Posterior vena cava (tissue), 2 donors: ENCODE data around the gene SCO2. TPM values are rescaled to one million over a fixed set of nuclear protein-coding genes. Genes with fewer than 3 reads are reported as not detected.
A peak's percentile ranks its signal among the peaks of the same experiment; 100 is the strongest.

Experiments
- DNase-seq: peaks from one replicate; pipeline ENCODE4 v3.0.0-alpha.2; 2020; ENCODE audit warnings: low spot score
- intact Hi-C, 2 donors: fragments of 100-400 bp; cut with DNase I; formaldehyde crosslinking; loops; one replicate each; pipeline versions ENCODE4 v1.14.1 to v1.14.2; 2022 to 2023
- long read RNA-seq, 2 donors: library from polyadenylated mRNA; unstranded; transcript quantifications; one replicate each; pipeline ENCODE4 v2.0.0, GENCODE V29; 2020 to 2021
- total RNA-seq, 2 donors: library from RNA; stranded (reverse); fragmentation: NEBNext Ultra II Directional; extraction: Animal tissue kit (Norgen Biotek cat#: 25700); gene quantifications; one replicate each; pipeline ENCODE4 v1.2.1, GENCODE V29; 2021
- donor health status: DM: yes; HTN: yes; CAD: no.
- donor health status: DM: yes; HTN: yes; CAD: no.

The SCO2 gene, protein sequence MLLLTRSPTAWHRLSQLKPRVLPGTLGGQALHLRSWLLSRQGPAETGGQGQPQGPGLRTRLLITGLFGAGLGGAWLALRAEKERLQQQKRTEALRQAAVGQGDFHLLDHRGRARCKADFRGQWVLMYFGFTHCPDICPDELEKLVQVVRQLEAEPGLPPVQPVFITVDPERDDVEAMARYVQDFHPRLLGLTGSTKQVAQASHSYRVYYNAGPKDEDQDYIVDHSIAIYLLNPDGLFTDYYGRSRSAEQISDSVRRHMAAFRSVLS
- total RNA-seq = 1 to 10 TPM in 1 of 2 donors, not detected in 1; 2.6 TPM
- long read RNA-seq, donor 1, partial matches to known transcripts = 0 of 4 reads
- long read RNA-seq, donor 1, other reads (novel, unspliced or antisense) = 4 of 4 reads
- long read RNA-seq, donor 2, partial matches to known transcripts = 0 of 7 reads
- long read RNA-seq, donor 2, other reads (novel, unspliced or antisense) = 3 of 7 reads

DNA sequence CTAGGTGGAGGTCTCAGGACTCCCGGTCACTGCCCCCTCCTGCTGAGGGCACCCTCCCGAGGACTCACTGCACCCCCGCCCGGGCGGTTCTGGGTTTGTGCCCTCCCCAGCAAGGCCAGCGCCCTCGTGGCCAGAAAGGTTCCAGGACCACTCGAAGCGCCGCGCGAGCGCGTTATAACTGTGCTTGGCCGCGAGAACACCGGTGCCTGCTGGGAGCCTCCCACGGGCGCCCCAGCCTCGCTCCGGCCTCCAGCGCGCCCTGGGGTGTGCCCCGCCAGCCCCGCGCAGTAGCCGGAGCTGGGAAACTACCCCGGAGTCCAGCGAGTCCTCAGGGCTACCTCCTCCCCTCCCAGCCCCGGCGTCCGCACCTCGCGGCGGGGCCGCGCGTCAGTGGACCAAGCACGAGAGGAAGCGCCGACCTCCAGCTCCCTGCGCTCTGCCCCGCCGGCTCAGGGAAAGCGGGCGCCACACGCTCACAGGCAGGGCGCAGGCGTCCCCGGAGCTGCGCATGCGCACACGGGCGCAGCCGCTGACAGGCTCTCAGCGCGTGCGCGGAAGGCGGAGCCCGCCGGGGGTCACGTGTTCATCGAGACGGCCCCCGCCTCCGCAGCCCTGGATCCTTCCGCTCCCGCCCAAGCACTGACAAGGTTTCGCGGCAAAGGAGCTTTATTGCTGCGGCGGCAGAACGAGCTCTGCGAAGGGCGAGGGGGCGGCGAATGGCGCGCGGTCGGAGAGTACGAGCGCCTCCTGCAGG is at the start of gene SCO2:
Gene SCO2, minus strand, starts transcription at position 495 of the 754 bp plus-strand sequence. CDS start 1,187 bp downstream, outside the sequence.
- intact Hi-C loops = no loop called here
- DNase-seq = peak; percentile 99

DNA sequence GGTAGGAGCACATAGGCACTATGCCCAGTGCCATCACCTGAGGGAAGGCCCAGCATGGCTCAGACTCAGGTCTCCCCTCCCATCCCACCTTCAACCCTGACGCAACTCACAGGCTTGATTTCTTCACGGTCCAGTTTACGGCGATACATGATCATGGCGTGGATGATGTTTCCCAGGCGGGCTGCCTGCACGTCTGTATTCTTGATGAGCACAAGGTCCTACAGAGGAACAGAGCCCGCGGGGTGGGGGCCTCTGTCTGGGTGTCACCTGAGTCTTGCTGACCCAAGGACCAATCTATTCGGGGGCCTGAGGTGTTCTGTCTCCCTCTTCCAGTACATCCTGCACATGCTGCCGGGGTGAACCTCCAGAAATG is 49.0 kb upstream of the SCO2 start:
- peak; percentile 55 for DNase-seq
- intact Hi-C loops = no loop called here

- intact Hi-C loops = no loop called here
- DNase-seq = peak; percentile 49
These were observed 48.3 kb upstream of the SCO2 start for GRCh38 chr22:50573491-50574382.

DNA sequence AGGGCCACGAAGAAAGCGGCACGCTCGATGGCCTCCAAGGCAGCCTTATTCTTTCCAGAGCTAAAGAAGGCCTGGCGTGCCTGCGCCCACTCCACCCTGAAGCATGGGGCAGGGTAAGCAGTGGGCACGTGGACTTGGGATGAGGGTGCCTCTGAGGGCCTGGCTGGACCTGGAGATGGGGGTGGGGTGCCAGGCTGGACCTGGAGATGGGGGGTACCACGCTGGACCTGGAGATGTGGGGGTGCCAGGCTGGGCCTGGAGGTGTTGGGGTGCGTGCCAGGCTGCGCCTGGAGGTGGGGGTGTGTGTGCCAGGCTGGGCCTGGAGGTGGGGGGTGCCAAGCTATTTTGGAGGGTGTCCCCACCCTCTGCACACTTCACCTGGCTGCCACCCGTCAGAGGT is 47.6 kb upstream of the SCO2 start:
- DNase-seq = peak; percentile 59
- intact Hi-C loops = no loop called here

DNA sequence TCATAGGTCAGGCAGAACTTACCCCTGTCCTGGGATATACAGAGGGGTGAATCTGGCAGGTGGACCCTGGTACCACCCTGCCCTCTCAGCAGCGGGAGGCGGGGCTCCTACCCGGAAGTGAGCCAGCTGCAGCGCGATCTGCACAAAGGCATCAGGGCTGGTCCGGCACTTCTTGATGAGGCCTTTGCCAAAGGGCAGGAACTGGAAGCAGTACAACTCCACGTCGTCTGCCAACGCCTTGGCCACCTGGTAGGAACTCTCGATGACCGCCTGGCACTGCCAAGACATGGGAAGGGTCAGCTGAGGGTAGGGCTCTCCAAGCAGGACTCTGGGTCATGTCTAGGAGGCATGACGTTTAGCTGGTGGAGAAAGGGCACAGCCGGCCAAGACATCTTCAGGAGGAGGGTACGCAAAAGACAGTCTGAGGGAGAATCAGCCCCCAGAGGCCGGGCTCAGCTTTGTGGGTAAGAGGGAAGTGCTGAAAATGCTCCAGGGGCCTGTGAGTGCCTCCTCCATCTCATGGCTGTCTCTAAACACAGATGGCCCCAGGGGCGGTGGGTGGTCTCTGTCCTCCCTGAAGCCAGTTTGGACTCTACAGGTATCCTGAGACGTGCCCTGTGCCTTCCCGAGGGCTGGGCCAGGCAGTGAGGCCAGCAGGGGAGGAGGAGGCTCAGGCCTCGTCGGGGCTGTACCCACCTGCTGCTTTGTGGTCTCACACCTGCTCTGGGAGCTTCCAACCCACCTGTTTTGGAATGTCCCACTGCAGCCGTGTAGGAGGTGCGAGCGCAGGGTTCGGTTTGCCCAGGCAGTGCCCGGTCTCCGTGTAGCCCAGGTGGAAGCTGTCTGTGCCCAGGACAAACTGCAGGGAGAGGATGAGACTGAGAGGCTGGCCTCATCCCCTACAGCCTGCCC is 46.1 kb upstream of the SCO2 start:
- peak; percentile 74 for DNase-seq
- intact Hi-C loops = no loop called here

GRCh38 chr22:50570861-50571260 is 45.5 kb upstream of the SCO2 start:
- peak; percentile 58 for DNase-seq
- intact Hi-C loops = no loop called here

GRCh38 chr22:50569896-50570535 is 44.6 kb upstream of the SCO2 start:
- intact Hi-C loops = no loop called here
- DNase-seq = peak; percentile 62

GRCh38 chr22:50569041-50569459 is 43.7 kb upstream of the SCO2 start:
- intact Hi-C loops = no loop called here
- peak; percentile 70 for DNase-seq

- intact Hi-C loops = no loop called here
- peak; percentile 73 for DNase-seq
These were observed 43.2 kb upstream of the SCO2 start for GRCh38 chr22:50568626-50569025.

- DNase-seq = no peak
- intact Hi-C loops = no loop called here
These were observed 42.4 kb upstream of the SCO2 start for GRCh38 chr22:50567721-50568252.

- intact Hi-C loops = no loop called here
- no peak for DNase-seq
These were observed 38.9 kb upstream of the SCO2 start for GRCh38 chr22:50564289-50564688.

DNA sequence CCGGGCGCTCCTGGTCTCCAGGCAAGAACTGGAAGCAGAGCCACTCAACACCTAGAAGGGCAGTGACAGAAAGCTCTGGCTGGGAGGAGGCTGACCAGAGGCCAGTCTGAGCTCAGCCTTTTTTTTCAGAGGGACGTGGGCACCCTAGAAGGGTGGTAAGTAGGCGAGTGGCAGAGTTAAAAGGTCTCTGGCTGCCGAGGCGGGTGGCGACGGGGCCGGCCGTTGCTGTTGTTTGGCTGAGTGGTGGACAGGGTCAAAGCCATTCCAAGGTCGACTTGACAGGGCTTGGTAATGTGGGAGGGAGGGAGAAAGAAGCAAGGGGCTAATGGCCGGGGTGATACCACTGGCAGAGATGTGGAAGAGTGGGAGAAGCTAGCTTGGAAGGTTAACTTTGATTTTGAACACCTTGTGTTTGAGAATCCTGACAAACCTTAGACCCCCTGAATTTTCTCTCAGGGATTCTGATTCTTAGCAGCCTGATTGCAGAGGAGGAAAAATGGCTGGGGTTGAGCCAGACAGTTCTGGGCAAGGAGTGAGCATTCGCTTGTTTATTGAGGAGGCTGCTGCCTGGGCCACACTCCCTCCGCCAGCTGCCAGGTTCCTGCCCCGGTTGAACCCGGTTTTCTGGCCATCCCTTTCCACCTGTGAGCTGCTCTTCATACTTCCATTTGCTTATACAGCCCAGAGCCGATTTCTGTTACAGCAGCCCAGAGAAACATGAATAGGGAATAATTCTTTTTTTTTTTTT is 38.2 kb upstream of the SCO2 start:
- DNase-seq = no peak
- intact Hi-C loops = no loop called here

DNA sequence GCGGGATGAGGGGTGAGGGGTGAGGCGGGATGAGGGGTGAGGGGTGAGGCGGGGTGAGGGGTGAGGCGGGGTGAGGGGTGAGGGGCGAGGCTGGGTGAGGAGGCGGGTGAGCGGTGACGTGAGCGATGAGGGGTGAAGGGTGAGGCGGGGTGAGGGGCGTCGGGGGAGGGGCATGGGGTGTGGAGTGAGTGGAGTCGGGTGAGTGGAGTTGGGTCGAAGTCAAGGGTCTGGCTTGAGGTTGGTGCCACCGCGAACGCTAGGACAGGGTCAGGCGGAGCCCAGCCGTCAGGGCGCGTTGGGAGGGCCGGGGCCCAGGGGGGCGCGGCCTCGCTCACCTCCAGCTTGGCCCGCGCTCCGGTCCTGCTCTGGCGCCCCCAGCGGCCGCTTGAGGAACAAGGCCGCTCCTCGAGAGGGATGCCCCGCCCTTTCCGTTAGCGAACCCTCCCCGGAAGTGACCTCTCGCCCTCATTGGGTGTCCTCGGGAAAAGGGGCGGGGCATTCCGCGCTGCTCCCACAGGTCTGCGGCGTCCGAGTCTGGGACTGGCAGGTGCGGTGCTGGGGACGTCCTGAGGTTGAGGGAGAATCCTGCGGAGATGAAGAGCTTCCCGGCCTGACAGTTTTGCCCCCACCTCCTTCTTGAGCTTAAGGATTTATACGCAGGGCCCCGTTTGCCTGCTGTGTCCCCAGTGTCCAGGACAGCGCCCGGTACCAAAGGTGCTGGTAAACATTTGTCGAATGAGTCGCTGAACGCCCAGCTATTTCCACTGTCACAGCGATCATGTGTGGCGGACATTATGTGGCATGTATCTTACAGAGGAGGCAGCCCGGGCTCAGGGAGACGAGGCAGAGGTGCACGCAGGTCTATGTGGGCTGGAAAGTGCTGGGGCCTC is 37.4 kb upstream of the SCO2 start, which contains the start of gene SYCE3:
Gene SYCE3, minus strand, starts transcription at position 397 of the 890 bp plus-strand sequence. CDS start 6,514 bp downstream, outside the sequence.
- peak; percentile 99 for DNase-seq
- intact Hi-C loops = no loop called here

DNA sequence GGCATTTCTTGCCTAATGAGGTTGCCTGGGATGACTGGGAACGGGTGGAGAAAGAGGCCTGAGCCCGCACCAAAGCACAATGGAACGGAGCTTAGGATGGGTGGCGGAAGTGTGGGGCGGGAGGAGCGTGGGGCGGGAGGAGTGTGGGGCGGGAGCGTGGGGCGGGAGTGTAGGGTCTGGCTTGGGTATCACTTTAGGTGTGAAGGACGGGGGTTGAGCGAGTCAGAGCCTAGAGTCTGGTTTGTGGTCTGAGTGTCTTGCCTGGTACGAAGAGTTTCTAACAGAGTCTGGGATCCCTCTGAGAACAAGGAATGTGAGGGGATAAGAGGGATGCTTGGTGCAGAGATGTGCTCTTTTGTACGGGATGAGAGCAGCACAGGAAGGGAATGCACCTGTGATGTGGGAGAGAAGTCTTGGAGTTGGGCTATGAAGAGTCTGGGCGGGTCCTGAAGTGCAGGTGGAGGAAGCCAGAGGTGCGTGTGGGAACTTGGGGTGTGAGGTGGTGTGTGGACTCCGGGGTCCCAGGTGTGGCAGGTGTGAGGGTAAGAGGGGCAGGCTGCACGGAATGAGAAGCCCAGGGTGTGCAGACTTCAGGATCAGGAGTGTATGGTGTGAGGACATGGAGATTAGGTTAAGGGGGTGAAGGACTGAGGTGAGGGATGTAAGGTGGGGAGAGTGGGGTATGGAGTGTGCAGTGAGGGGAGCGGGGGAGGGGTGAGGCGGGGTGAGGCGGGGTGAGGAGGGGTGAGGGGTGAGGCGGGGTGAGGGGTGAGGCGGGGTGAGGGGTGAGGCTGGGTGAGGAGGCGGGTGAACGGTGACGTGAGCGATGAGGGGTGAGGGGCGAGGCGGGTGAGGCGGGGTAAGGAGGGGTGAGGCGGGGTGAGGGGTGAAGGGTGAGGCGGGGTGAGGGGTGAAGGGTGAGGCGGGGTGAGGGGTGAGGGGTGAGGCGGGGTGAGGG is 36.3 kb upstream of the SCO2 start:
- DNase-seq = no peak
- intact Hi-C loops = no loop called here

DNA sequence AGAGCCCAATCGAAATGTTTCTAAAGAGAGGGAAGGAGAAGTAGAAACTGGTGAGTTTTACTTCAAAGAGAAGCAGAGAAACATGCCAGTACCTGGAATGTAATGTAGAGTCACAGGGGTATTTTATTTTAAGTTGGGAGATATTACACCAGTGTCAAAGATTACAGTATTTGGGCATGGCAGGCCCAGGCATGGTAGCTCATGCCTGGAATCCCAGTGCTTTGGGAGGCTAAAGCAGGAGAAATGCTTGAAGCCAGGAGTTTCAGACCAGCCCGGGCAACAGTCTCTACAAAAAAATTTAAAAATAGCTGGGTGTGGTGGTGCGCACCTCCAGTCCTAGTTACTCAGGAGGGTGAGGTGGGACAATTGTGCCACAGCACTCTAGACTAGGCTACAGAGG is 34.6 kb upstream of the SCO2 start:
- intact Hi-C loops = no loop called here
- DNase-seq = no peak
